ENCODE measurements around the gene BANP.
"Not testable (repeated sequence)": the region's sequence is repeated elsewhere in the genome, so short reads cannot be mapped to it uniquely, and the experiment has no call there.

Gene BANP

DNA sequence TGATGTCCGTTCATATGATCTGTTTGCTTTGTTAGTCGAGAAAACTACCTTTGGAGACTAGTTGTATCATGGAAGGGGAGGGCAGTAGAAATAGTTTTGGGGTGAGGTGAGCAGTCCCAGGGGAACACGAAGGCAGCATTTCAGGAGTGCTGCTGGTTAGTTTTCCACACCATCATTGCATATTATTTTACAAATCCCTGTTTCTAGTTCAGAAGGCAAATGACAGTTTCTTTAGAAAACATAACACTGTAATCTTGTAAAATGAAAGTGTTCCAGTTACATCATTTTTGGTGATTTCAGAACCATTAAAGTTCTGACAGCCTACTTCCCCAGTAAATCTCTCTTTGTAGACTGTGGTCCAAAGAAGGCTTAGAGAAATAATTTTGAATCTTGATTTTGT is 25.4 kb downstream of the BANP start:
- no peak overlapping the region for H3K4me3 ChIP-seq (ENCODE audit: low read length)
- H3K36me3 ChIP-seq (ENCODE audit: insufficient read depth, low read length) = peaks cover 9% of the 10 kb centered on the region
- H2AFZ ChIP-seq (ENCODE audit: low read depth, low read length) = no peak overlapping the region
- no peaks in the 10 kb centered on the region for H3K27me3 ChIP-seq (ENCODE audit: insufficient read depth, low read length)
- peaks cover 3% of the 10 kb centered on the region for H3K9me3 ChIP-seq (ENCODE audit: low read length)
- H3K4me1 ChIP-seq (ENCODE audit: insufficient read depth, low read length) = no peaks in the 10 kb centered on the region

GRCh38 chr16:87978127-87978526 is 26.9 kb downstream of the BANP start:
- Histone ChIP-seq H3K36me3 (ENCODE audit: insufficient read depth, low read length) (peaks cover 10% of the 10 kb centered on the region), H3K9me3 (ENCODE audit: low read length) (no peaks in the 10 kb centered on the region), H2AFZ (ENCODE audit: low read depth, low read length) (no peak overlapping the region), H3K27me3 (ENCODE audit: insufficient read depth, low read length) (no peaks in the 10 kb centered on the region), H3K4me1 (ENCODE audit: insufficient read depth, low read length) (no peaks in the 10 kb centered on the region), H3K4me3 (ENCODE audit: low read length) (no peak overlapping the region)

DNA sequence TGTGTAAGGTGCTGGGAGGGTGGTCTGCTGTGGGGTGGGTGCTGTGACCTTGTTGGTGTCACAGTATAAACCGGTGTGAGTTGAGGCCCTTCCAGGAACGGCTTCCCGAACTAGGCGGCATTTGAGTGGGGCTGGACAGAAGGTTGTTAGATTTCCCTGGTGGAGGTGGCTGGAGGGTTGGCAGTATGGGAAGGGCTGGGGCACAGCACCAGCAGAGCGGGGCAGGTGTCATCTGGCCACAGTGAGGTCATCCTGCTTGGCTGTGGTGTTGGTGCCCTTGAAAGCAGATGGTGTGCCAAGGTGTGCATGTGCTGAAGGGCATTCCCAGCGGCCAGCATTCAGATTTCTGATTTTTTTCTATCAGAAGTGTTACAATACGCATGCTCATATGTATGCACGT is 28.1 kb downstream of the BANP start:
- Histone ChIP-seq H3K9me3 (ENCODE audit: low read length) (no peaks in the 10 kb centered on the region), H3K27me3 (ENCODE audit: insufficient read depth, low read length) (no peaks in the 10 kb centered on the region), H2AFZ (ENCODE audit: low read depth, low read length) (no peak overlapping the region), H3K4me3 (ENCODE audit: low read length) (no peak overlapping the region), H3K36me3 (ENCODE audit: insufficient read depth, low read length) (peaks cover 10% of the 10 kb centered on the region), H3K4me1 (ENCODE audit: insufficient read depth, low read length) (no peaks in the 10 kb centered on the region)

DNA sequence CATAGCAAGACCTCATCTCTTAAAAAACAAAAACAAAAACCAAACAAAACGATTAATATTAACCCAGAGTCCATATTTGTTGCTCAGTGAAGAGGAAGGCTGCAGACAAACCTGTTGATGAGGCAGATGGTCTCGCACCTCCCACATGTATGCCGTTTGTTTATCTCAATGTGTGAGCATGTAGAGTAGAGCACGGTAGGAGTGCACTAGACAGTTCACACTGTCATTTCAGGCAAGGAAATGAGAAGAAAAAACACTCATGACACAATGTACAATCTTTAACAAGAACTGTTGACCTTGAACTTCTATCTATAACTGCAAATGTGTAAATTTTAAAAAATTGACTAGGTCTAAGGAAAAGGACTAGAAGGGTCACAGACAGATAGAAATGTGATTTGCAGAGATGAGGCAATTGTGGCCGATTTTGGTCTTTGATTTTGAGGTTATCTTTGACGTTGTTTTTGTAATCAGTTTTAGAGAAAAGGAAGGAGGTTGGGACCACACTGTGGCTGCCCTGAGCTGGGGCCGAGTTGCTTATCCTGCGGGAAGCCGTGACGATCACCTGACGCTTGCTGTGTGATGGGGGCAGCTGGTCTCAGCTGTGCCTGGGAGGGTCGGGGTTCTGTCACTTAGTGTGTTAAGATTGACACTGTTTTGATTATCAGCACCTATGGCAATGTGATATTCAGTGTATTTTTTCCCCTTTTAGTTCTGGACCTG is 28.8 kb downstream of the BANP start:
- H3K27me3 ChIP-seq (ENCODE audit: insufficient read depth, low read length); H3K4me3 ChIP-seq (ENCODE audit: low read length); H2AFZ ChIP-seq (ENCODE audit: low read depth, low read length); H3K9me3 ChIP-seq (ENCODE audit: low read length); H3K4me1 ChIP-seq (ENCODE audit: insufficient read depth, low read length): not testable (repeated sequence)
- H3K36me3 ChIP-seq (ENCODE audit: insufficient read depth, low read length) = peaks cover 15% of the 10 kb centered on the region

GRCh38 chr16:87981376-87981775 is 30.1 kb downstream of the BANP start:
- H3K9me3 ChIP-seq (ENCODE audit: low read length); H2AFZ ChIP-seq (ENCODE audit: low read depth, low read length): not testable (repeated sequence)

DNA sequence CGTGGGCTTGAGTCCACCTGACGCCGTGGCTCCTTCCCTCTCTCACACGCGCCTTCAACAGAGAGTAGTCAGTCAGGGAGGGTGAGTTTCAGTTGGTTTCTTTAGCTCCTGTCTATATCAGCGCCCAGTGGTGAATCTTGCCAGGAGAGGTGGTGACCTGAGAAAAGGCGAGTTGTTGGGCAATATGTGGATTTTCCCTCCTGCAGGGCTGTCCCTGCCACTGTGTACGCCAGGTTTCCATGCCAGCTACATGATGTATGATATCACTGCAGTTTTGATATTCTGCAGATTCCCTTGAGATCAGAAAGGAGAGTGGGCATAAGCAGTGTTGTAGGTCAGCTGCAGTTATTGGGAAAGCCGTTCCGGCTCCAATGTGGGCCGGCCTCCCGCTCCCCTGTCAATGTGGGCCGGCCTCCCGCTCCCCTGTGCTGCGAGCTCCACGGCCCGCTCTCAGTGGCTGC is 31.4 kb downstream of the BANP start:
- Histone ChIP-seq H3K9me3 (ENCODE audit: low read length) (no peaks in the 10 kb centered on the region), H3K4me1 (ENCODE audit: insufficient read depth, low read length) (no peaks in the 10 kb centered on the region), H3K27me3 (ENCODE audit: insufficient read depth, low read length) (no peaks in the 10 kb centered on the region), H3K36me3 (ENCODE audit: insufficient read depth, low read length) (peaks cover 16% of the 10 kb centered on the region), H2AFZ (ENCODE audit: low read depth, low read length) (no peak overlapping the region), H3K4me3 (ENCODE audit: low read length) (no peak overlapping the region)

More at GRCh38 chr16:87981376-87981775, 30.1 kb downstream of the BANP start:
- H3K4me1 ChIP-seq (ENCODE audit: insufficient read depth, low read length); H3K27me3 ChIP-seq (ENCODE audit: insufficient read depth, low read length); H3K4me3 ChIP-seq (ENCODE audit: low read length): not testable (repeated sequence)
- H3K36me3 ChIP-seq (ENCODE audit: insufficient read depth, low read length) = peaks cover 19% of the 10 kb centered on the region

DNA sequence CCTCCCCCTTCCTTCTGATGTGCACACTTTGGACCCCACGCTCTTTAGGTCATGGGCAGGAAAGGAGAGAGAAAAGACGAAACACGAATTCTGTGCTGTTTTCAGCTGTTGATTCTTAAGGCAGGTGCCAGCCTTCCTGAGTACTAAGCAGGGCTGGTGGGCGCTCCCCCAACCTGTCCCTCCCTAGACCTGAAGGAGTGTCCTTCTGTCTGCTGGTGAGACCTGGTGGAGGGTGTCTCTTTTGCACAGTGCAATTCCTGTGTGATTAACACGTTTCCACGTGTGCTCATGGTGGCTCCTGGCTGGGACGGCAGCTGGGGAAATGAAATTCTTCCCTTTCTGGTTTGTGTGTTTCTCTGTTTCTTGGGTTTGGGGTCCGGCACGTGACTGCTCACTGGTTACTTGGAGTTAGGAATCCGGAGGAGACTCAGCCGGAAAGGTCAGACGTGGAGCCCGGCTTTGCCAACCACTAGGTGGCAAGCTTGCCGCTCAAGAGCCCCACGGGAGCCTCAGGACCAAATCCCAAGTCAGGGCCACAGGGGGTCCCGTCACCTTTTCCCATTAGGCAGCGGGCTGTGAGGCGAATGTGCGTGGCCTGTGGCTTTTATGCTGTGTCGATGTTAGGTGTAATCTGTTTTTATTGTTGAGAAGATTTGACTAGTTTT is 32.0 kb downstream of the BANP start:
- not testable (repeated sequence) for H3K27me3 ChIP-seq (ENCODE audit: insufficient read depth, low read length); H2AFZ ChIP-seq (ENCODE audit: low read depth, low read length); H3K4me1 ChIP-seq (ENCODE audit: insufficient read depth, low read length); H3K9me3 ChIP-seq (ENCODE audit: low read length); H3K4me3 ChIP-seq (ENCODE audit: low read length)
- H3K36me3 ChIP-seq (ENCODE audit: insufficient read depth, low read length) = peaks cover 15% of the 10 kb centered on the region

- H3K27me3 ChIP-seq (ENCODE audit: insufficient read depth, low read length); H3K9me3 ChIP-seq (ENCODE audit: low read length); H3K4me3 ChIP-seq (ENCODE audit: low read length); H2AFZ ChIP-seq (ENCODE audit: low read depth, low read length); H3K4me1 ChIP-seq (ENCODE audit: insufficient read depth, low read length): not testable (repeated sequence)
- H3K36me3 ChIP-seq (ENCODE audit: insufficient read depth, low read length) = peaks cover 15% of the 10 kb centered on the region
Observed at GRCh38 chr16:87983737-87984097, 32.5 kb downstream of the BANP start.

- not testable (repeated sequence) for H3K9me3 ChIP-seq (ENCODE audit: low read length); H3K4me1 ChIP-seq (ENCODE audit: insufficient read depth, low read length); H3K4me3 ChIP-seq (ENCODE audit: low read length); H3K27me3 ChIP-seq (ENCODE audit: insufficient read depth, low read length); H2AFZ ChIP-seq (ENCODE audit: low read depth, low read length)
- peaks cover 15% of the 10 kb centered on the region for H3K36me3 ChIP-seq (ENCODE audit: insufficient read depth, low read length)
Observed at GRCh38 chr16:87984180-87984579, 32.9 kb downstream of the BANP start.

DNA sequence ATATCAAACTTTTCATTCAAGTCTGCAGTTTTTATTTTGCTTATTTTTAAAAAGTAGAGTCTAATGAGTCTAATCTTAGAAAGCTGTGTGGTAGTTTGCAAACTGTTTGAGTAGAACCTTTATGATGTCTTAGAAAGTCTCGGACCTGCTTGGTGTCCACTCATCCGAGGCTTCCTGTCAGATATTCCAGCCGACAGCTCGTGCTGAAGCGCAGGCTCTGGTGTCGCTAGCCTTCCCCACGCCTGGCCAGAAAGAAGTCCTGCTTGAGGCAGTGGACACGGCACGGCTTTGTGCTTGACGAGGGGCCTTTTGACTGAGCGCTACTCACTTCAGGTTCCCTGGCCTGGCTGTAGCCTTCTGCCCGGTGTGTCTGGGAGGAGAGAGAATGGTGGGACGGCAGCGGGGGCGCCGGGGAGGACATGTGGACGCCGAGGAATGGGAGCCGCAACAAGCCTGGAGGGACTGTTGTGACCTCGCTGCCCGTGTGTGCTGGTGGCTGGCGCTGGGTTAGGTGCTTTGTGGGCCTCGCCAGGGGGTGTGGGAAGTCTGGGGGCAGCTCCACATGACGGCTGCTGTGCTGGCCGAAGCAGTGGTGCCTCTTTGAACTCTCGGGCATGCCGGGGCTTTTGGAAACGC is 33.5 kb downstream of the BANP start:
- H2AFZ ChIP-seq (ENCODE audit: low read depth, low read length) = no peak overlapping the region

DNA sequence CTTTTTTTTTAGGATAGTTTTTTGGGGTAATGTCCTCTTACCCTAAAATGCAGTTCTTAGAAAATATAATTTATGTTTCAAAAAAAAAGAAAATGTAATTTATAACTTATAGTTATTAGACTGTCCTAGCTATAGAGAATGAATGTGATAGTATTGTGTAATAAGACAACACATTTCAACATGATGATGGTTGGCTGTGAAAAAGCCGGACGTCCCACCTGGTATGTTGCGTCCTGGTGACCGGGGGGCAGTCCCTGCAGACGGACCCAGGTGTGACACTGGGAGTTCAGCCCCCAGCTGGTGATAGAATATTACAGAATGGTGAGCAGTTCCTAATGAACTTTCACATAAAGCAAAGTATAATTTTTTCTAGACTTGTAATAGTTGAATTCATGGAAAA is 34.3 kb downstream of the BANP start:
- not testable (repeated sequence) for H3K9me3 ChIP-seq (ENCODE audit: low read length); H3K4me3 ChIP-seq (ENCODE audit: low read length); H3K4me1 ChIP-seq (ENCODE audit: insufficient read depth, low read length); H3K27me3 ChIP-seq (ENCODE audit: insufficient read depth, low read length); H2AFZ ChIP-seq (ENCODE audit: low read depth, low read length)
- peaks cover 15% of the 10 kb centered on the region for H3K36me3 ChIP-seq (ENCODE audit: insufficient read depth, low read length)

More for the DNA sequence above, 33.5 kb downstream of the BANP start:
- H3K36me3 ChIP-seq (ENCODE audit: insufficient read depth, low read length) = peaks cover 15% of the 10 kb centered on the region
- H3K4me1 ChIP-seq (ENCODE audit: insufficient read depth, low read length) = no peaks in the 10 kb centered on the region
- H3K9me3 ChIP-seq (ENCODE audit: low read length) = no peaks in the 10 kb centered on the region
- H3K27me3 ChIP-seq (ENCODE audit: insufficient read depth, low read length) = no peaks in the 10 kb centered on the region
- no peak overlapping the region for H3K4me3 ChIP-seq (ENCODE audit: low read length)

DNA sequence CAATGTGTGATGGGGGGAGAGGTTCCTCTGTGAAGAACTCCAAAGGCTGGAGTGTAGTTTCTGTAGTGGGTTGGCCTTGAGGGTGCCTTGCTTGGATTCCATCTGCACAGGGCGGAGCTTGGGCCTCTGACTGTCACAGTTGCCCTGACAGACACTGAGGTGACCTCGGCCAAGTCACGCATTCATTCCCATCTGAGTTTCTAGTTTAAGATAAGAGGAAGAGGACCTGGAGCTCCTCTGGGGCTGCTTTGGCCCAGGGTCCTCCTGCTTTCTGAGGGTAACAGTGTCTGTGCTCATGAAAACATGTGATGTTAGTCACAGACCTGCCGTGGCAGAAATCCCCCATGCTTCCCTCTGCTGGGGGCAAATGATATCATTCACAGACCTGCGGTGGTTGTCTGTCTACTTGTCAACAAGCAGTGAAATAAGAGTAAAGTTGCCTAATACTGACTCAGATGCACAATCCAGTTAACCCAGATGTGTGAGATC is 35.2 kb downstream of the BANP start:
- H2AFZ ChIP-seq (ENCODE audit: low read depth, low read length); H3K27me3 ChIP-seq (ENCODE audit: insufficient read depth, low read length); H3K4me1 ChIP-seq (ENCODE audit: insufficient read depth, low read length); H3K4me3 ChIP-seq (ENCODE audit: low read length); H3K9me3 ChIP-seq (ENCODE audit: low read length): not testable (repeated sequence)
- H3K36me3 ChIP-seq (ENCODE audit: insufficient read depth, low read length) = peaks cover 12% of the 10 kb centered on the region

DNA sequence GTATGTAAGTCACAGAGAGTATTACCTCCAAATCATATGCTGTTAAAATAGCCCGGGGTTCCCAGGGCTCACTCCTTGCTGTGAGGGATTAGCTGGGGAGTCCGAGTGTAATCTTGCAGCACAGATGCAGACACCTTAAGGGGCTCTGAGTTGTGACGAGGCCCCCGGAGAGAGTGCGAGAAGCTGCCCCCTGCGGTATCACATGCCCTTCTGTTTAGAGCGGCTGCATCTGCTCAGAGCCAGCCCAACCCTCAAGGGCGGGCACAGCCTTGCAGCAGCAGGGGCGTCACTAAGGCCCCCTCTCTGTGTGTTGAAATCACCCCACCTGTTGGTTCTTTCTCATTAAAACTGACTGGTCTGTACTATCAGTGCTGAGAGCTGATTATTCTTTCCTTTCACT is 37.4 kb downstream of the BANP start:
- not testable (repeated sequence) for H3K9me3 ChIP-seq (ENCODE audit: low read length); H3K36me3 ChIP-seq (ENCODE audit: insufficient read depth, low read length); H3K4me3 ChIP-seq (ENCODE audit: low read length); H2AFZ ChIP-seq (ENCODE audit: low read depth, low read length); H3K27me3 ChIP-seq (ENCODE audit: insufficient read depth, low read length); H3K4me1 ChIP-seq (ENCODE audit: insufficient read depth, low read length)

All from neuron (in vitro differentiated cells).